ENCODE results near the gene CABP4.

Gene CABP4

DNA sequence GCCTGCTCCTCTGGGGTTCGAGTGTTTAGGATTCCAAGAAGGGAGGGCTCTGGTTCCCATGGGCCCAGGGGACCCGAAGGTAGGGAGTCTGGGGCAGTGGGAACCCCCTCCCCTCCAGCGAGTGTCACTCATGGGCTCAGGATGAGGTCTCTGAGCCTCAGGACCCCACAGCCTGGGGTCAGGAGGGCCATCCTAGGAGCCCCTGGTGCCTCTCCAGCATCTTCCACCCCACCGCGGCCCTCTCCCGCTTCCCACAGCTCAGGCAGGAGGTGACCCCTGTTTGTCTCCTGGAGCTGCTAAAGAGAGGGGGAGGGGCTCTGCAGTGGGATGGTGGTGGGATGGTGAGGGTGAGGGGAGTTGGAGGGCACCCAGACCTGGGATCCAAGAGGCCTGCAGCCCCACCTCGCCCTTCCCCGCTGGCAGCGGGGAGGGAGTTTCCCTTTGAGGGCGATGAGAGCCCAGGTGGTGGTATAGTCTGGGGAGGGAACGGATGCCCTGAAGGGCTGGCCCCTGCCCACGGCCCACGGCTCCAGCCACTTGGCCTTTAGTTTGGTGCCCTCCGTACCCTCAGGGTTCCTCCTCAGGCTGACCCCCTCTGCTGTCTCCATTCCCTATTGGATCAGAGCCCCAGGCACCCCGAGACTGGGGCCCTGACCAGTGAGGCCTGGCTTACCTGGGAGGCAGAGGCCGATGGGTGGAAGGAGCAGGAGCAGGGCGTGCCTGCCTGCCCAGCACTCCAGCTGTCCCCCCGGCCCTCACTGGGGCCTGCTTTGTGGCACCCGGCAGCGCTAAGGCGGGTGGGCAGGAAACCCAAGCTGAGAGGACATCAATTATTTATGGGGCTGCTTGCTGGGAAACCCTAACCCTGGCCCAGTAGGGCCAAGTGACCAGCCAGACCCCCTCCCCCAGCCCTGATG lies 1.1 kb upstream of the CABP4 start:
- Histone ChIP-seq H3K36me3 (ENCODE audit: control insufficient read depth in 4 of 4, insufficient read depth in 4 of 4, low read length in 3 of 4) (no peaks in the 10 kb centered on the region), H3K27ac (ENCODE audit: insufficient read depth in 1 of 2, low read depth in 1 of 2, low read length in 2 of 2, poor library complexity in 1 of 2, severe bottlenecking in 2 of 2) (no peak overlapping the region), H3K27me3 (replicated peaks in 2 of 5; ENCODE audit: control insufficient read depth in 4 of 5, insufficient read depth in 5 of 5, low read length in 4 of 5) (no peaks in the 10 kb centered on the region), H3K4me1 (ENCODE audit: control extremely low read depth in 1 of 4, control insufficient read depth in 4 of 4, insufficient read depth in 4 of 4, low read length in 3 of 4) (peaks cover 0 to 21% (median 17%) of the 10 kb centered on the region in 4 experiments), H3K4me3 (ENCODE audit: control insufficient read depth in 1 of 7, extremely low read depth in 1 of 7, insufficient read depth in 4 of 7, low read depth in 2 of 7, low read length in 6 of 7) (no peak overlapping the region), H3K9me3 (ENCODE audit: control extremely low read depth in 1 of 5, control insufficient read depth in 4 of 5, insufficient read depth in 2 of 5, low read depth in 1 of 5, low read length in 4 of 5) (no peaks in the 10 kb centered on the region)
- POLR2A ChIA-PET = no interaction called here
- DNase-seq = no peak
- CTCF ChIA-PET = interaction anchor here (0.6 kb wide), 1 partner anchor 314 kb away, joined by 3 read pairs; no protein-coding TSS in a partner anchor
- 68% methylated on average over 13 of the region's 21 CpGs for WGBS (ENCODE audit: insufficient coverage)

DNA sequence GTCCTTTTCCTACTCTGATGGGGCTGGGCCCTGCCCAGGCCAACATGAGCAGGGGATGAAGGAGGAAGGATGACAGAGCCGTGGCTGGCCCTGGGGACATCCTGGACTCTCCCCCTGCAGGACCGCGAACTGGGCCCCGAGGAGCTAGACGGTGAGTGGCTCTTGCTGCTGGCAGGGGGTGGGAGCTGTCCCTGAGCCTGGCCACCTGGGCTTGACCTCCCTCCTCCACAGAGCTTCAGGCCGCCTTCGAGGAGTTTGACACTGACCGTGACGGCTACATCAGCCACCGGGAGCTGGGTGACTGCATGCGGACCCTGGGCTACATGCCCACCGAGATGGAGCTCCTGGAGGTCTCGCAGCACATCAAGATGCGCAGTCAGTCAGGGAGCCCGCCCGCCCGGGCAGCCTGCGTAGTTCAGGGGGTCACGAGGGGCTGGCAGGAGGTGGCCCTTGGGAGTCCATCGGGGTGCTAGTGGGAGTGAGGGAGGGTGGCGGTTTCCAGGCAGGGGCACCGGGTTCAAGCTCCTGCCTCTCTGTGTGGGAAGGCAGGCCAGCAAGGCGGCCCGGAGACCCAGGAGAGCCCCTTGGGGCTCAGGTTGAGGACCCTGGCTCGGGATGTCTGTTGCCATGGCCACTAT lies 1.0 kb downstream of the CABP4 start:
- Histone ChIP-seq H3K4me1 (ENCODE audit: control extremely low read depth in 1 of 4, control insufficient read depth in 4 of 4, insufficient read depth in 4 of 4, low read length in 3 of 4) (peaks cover 0 to 11% (median 5%) of the 10 kb centered on the region in 4 experiments), H3K4me3 (ENCODE audit: control insufficient read depth in 1 of 7, extremely low read depth in 1 of 7, insufficient read depth in 4 of 7, low read depth in 2 of 7, low read length in 6 of 7) (no peak overlapping the region), H3K27me3 (replicated peaks in 2 of 5; ENCODE audit: control insufficient read depth in 4 of 5, insufficient read depth in 5 of 5, low read length in 4 of 5) (no peaks in the 10 kb centered on the region), H3K9me3 (ENCODE audit: control extremely low read depth in 1 of 5, control insufficient read depth in 4 of 5, insufficient read depth in 2 of 5, low read depth in 1 of 5, low read length in 4 of 5) (no peaks in the 10 kb centered on the region), H3K36me3 (ENCODE audit: control insufficient read depth in 4 of 4, insufficient read depth in 4 of 4, low read length in 3 of 4) (no peaks in the 10 kb centered on the region), H3K27ac (ENCODE audit: insufficient read depth in 1 of 2, low read depth in 1 of 2, low read length in 2 of 2, poor library complexity in 1 of 2, severe bottlenecking in 2 of 2) (no peak overlapping the region)
- no peak for DNase-seq
- ChIA-PET POLR2A (interaction anchor here (0.6 kb wide), 1 partner anchor 10 kb away, joined by 4 read pairs; no protein-coding TSS in a partner anchor), CTCF (no interaction called here)
- WGBS (ENCODE audit: insufficient coverage) = 93% methylated on average over 19 of the region's 25 CpGs

DNA sequence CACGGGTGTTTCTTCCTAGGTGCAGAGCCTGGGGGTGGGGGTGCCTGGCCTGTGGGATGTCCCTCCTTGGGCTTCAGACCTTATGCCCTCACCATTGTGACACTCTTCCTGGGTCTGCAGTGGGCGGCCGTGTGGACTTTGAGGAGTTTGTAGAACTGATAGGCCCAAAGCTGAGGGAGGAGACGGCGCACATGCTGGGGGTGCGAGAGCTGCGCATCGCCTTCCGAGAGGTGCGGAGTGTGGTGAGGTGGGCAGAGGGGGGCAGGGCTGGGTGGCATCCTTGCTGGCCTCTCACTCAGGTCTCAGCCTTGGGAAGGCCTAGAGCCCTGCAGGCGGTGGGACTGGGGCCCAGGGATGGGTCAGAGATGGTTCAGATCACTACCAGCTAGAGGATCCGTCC lies 2.3 kb downstream of the CABP4 start:
- DNase-seq = no peak
- H3K36me3 ChIP-seq (ENCODE audit: control insufficient read depth in 4 of 4, insufficient read depth in 4 of 4, low read length in 3 of 4) = no peaks in the 10 kb centered on the region
- no peak overlapping the region for H3K4me3 ChIP-seq (ENCODE audit: control insufficient read depth in 1 of 7, extremely low read depth in 1 of 7, insufficient read depth in 4 of 7, low read depth in 2 of 7, low read length in 6 of 7)
- ChIA-PET CTCF (no interaction called here), POLR2A (no interaction called here)
- H3K4me1 ChIP-seq (ENCODE audit: control extremely low read depth in 1 of 4, control insufficient read depth in 4 of 4, insufficient read depth in 4 of 4, low read length in 3 of 4) = peaks cover 0 to 11% (median 5%) of the 10 kb centered on the region in 4 experiments
- H3K27ac ChIP-seq (ENCODE audit: insufficient read depth in 1 of 2, low read depth in 1 of 2, low read length in 2 of 2, poor library complexity in 1 of 2, severe bottlenecking in 2 of 2) = no peak overlapping the region
- 96% methylated on average over 10 of the region's 12 CpGs for WGBS (ENCODE audit: insufficient coverage)
- H3K27me3 ChIP-seq (replicated peaks in 2 of 5; ENCODE audit: control insufficient read depth in 4 of 5, insufficient read depth in 5 of 5, low read length in 4 of 5) = no peaks in the 10 kb centered on the region
- H3K9me3 ChIP-seq (ENCODE audit: control extremely low read depth in 1 of 5, control insufficient read depth in 4 of 5, insufficient read depth in 2 of 5, low read depth in 1 of 5, low read length in 4 of 5) = no peaks in the 10 kb centered on the region

DNA sequence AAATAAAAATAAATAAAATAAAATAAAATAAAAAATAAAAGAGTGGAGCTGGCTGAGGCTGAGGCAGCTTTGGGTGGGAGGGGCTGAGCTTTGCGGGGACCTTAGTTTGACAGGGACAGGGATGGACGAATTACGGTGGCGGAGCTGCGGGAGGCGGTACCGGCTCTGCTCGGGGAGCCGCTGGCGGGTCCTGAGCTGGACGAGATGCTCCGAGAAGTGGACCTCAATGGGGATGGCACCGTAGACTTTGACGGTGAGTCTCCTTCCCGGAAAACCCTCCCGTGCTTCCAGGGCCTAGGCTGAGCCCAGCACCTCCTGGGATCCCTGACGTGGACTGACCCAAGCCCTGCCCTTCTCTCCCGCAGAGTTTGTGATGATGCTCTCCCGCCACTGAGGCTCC lies 3.1 kb downstream of the CABP4 start:
- 98% methylated on average over 17 of the region's 19 CpGs for WGBS (ENCODE audit: insufficient coverage)
- POLR2A ChIA-PET = no interaction called here

DNA sequence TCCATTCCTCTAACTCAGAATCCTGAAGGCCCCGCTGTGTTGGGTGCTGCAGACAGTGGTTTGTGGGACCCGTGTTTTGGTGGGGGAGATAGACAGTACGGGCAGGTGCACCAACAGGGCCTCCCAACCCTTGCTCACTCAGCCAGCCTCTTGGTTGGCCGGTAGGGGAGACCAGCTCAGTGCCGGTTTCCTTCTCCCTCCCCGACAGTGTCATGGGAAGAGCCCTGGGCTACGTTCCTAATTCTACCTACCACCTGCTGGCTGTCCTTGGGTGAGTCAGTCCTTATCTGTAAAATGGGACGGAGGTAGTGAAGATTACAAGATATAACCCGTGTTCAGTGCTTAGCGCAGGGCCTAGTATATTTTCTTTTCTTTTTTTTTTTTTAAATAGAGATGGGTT lies 8.0 kb downstream of the CABP4 start:
- POLR2A ChIA-PET = no interaction called here
- peaks cover 0 to 2% (median 0%) of the 10 kb centered on the region in 4 experiments for H3K36me3 ChIP-seq (ENCODE audit: control insufficient read depth in 4 of 4, insufficient read depth in 4 of 4, low read length in 3 of 4)
- no peaks in the 10 kb centered on the region for H3K27me3 ChIP-seq (replicated peaks in 2 of 5; ENCODE audit: control insufficient read depth in 4 of 5, insufficient read depth in 5 of 5, low read length in 4 of 5)
- no peak for DNase-seq
- H3K9me3 ChIP-seq (ENCODE audit: control extremely low read depth in 1 of 5, control insufficient read depth in 4 of 5, insufficient read depth in 2 of 5, low read depth in 1 of 5, low read length in 4 of 5) = no peaks in the 10 kb centered on the region
- H3K27ac ChIP-seq (ENCODE audit: insufficient read depth in 1 of 2, low read depth in 1 of 2, low read length in 2 of 2, poor library complexity in 1 of 2, severe bottlenecking in 2 of 2) = peak overlapping the region in 1 of 2 experiments; percentile 88
- WGBS (ENCODE audit: insufficient coverage) = 100% methylated on average over 3 of the region's 10 CpGs
- peaks cover 3 to 40% (median 25%) of the 10 kb centered on the region in 4 experiments for H3K4me1 ChIP-seq (ENCODE audit: control extremely low read depth in 1 of 4, control insufficient read depth in 4 of 4, insufficient read depth in 4 of 4, low read length in 3 of 4)
- CTCF ChIA-PET = interaction anchor here (0.7 kb wide), 1 partner anchor 22 kb away, joined by 3 read pairs; no protein-coding TSS in a partner anchor
- H3K4me3 ChIP-seq (ENCODE audit: control insufficient read depth in 1 of 7, extremely low read depth in 1 of 7, insufficient read depth in 4 of 7, low read depth in 2 of 7, low read length in 6 of 7) = no peak overlapping the region

More for the DNA sequence above, 3.1 kb downstream of the CABP4 start:
- H3K9me3 ChIP-seq (ENCODE audit: control extremely low read depth in 1 of 5, control insufficient read depth in 4 of 5, insufficient read depth in 2 of 5, low read depth in 1 of 5, low read length in 4 of 5) = no peaks in the 10 kb centered on the region
- H3K36me3 ChIP-seq (ENCODE audit: control insufficient read depth in 4 of 4, insufficient read depth in 4 of 4, low read length in 3 of 4) = peaks cover 0 to under 1% (median 0%) of the 10 kb centered on the region in 4 experiments
- DNase-seq = no peak
- H3K27ac ChIP-seq (ENCODE audit: insufficient read depth in 1 of 2, low read depth in 1 of 2, low read length in 2 of 2, poor library complexity in 1 of 2, severe bottlenecking in 2 of 2) = no peak overlapping the region
- no peak overlapping the region for H3K4me3 ChIP-seq (ENCODE audit: control insufficient read depth in 1 of 7, extremely low read depth in 1 of 7, insufficient read depth in 4 of 7, low read depth in 2 of 7, low read length in 6 of 7)
- H3K27me3 ChIP-seq (replicated peaks in 2 of 5; ENCODE audit: control insufficient read depth in 4 of 5, insufficient read depth in 5 of 5, low read length in 4 of 5) = no peaks in the 10 kb centered on the region
- CTCF ChIA-PET = no interaction called here
- peaks cover 0 to 11% (median 5%) of the 10 kb centered on the region in 4 experiments for H3K4me1 ChIP-seq (ENCODE audit: control extremely low read depth in 1 of 4, control insufficient read depth in 4 of 4, insufficient read depth in 4 of 4, low read length in 3 of 4)

DNA sequence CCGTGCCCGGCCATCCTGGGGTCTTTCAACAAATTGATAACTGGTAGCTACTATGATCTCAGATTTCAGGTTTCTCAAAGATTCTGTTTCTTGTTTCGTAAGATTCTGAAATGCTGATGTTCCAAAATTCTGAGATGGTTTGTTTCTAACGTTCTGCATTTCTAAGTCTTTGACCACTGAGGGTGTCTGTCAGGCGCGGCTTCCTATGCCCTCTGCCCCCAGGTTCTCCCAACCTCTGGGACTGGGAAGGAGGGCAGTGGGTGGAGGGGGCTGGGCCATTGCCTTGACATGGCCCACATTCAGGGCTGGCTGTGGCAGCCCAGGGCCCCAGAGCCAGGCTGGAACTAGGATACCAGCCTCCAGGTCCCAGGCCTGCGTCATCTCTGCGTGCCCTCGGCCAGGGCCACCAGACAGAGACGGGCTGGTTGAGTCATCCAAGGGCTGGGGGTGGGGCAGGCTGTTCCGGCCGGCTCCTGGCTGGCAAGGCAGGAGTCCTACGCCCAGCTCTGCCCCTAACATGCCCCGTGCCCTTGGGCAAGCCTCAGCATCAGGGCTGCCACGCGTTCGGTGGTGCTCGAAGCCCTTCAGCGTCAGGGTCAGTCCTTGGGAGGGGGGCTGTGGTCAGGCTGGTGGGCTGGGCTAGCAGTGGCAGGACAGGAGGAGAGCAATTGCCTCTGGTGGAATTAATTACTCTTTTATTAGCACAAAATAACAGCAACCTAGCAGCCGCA lies 8.7 kb downstream of the CABP4 start:
- no peak for DNase-seq
- no peaks in the 10 kb centered on the region for H3K27me3 ChIP-seq (replicated peaks in 2 of 5; ENCODE audit: control insufficient read depth in 4 of 5, insufficient read depth in 5 of 5, low read length in 4 of 5)
- H3K9me3 ChIP-seq (ENCODE audit: control extremely low read depth in 1 of 5, control insufficient read depth in 4 of 5, insufficient read depth in 2 of 5, low read depth in 1 of 5, low read length in 4 of 5) = no peaks in the 10 kb centered on the region
- H3K36me3 ChIP-seq (ENCODE audit: control insufficient read depth in 4 of 4, insufficient read depth in 4 of 4, low read length in 3 of 4) = peaks cover 0 to 2% (median 0%) of the 10 kb centered on the region in 4 experiments
- H3K4me3 ChIP-seq (ENCODE audit: control insufficient read depth in 1 of 7, extremely low read depth in 1 of 7, insufficient read depth in 4 of 7, low read depth in 2 of 7, low read length in 6 of 7) = peak overlapping the region in 6 of 7 experiments; percentile 8 to 69 (median 54)
- H3K4me1 ChIP-seq (ENCODE audit: control extremely low read depth in 1 of 4, control insufficient read depth in 4 of 4, insufficient read depth in 4 of 4, low read length in 3 of 4) = peaks cover 3 to 46% (median 31%) of the 10 kb centered on the region in 4 experiments
- POLR2A ChIA-PET = no interaction called here
- H3K27ac ChIP-seq (ENCODE audit: insufficient read depth in 1 of 2, low read depth in 1 of 2, low read length in 2 of 2, poor library complexity in 1 of 2, severe bottlenecking in 2 of 2) = peak overlapping the region in 1 of 2 experiments; percentile 88
- CTCF ChIA-PET = interaction anchor here (0.7 kb wide), 1 partner anchor 23 kb away, joined by 3 read pairs; no protein-coding TSS in a partner anchor
- 94% methylated on average over 19 of the region's 20 CpGs for WGBS (ENCODE audit: insufficient coverage)

All from common myeloid progenitor, CD34-positive (primary cell).